ENCODE data around the gene LCN1.

The LCN1 gene

GRCh38 chr9:135574331-135574730 lies 53.1 kb downstream of the LCN1 start:
- DNase-seq: no peak

GRCh38 chr9:135574943-135575342 lies 53.7 kb downstream of the LCN1 start:
- DNase-seq: no peak

Measured in NCI-H1092 treated with DMSO at 0.1 percent for 48 hours (cell line).